Measurements from ENCODE around the gene MAGEB4. TPM values are rescaled to one million over a fixed set of nuclear protein-coding genes. Genes with fewer than 3 reads are reported as not detected.
A peak's percentile ranks its signal among the peaks of the same experiment; 100 is the strongest.
"Not testable (repeated sequence)": the region's sequence is repeated elsewhere in the genome, so short reads cannot be mapped to it uniquely, and the experiment has no call there.

Gene MAGEB4
- not detected in 2 replicates for total RNA-seq (2014; rRNA removed; shearing (Covaris generic))

DNA sequence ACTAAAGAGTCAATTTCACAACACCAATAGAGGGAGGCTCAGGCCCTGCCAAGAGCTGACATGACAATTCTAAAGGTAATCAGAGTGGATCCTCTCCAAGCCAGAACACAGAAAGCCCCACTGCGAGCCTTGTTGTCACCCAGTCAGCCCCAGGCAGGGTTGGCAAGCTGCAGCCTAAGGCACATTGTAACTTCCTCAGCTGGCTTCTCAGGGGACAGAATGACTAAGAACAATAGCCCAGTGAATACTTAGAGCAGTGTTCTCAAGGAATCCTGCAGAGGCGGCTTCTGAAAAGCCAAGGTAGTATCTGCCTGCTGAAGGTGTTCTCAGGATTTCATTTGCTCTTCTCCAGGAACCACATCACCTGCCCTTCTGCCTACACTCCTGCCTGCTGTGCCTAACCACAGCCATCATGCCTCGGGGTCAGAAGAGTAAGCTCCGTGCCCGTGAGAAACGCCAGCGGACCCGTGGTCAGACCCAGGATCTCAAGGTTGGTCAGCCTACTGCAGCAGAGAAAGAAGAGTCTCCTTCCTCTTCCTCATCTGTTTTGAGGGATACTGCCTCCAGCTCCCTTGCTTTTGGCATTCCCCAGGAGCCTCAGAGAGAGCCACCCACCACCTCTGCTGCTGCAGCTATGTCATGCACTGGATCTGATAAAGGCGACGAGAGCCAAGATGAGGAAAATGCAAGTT is at the start of gene MAGEB4:
Gene MAGEB4 (plus strand): TSS at position 277 of the 692 bp plus-strand sequence. CDS start 136 bp downstream, at position 413.
- no peak for DNase-seq (ENCODE audit: low read depth)

GRCh38 chrX:30193910-30194309 is 47.9 kb upstream of the MAGEB4 start:
- DNase-seq (ENCODE audit: low read depth): not testable (repeated sequence)

GRCh38 chrX:30196322-30196721 is 45.5 kb upstream of the MAGEB4 start:
- DNase-seq (ENCODE audit: low read depth): peak; percentile 33

- DNase-seq (ENCODE audit: low read depth): no peak
Measured at GRCh38 chrX:30212172-30212571, 29.6 kb upstream of the MAGEB4 start.

GRCh38 chrX:30215357-30215843 is 26.4 kb upstream of the MAGEB4 start, which contains the start of gene MAGEB2:
Gene MAGEB2, plus strand, starts transcription at chrX:30215563. Its CDS starts 3,018 bp downstream, at chrX:30218581.
- DNase-seq (ENCODE audit: low read depth): peak; percentile 44

- DNase-seq (ENCODE audit: low read depth): no peak
Measured at GRCh38 chrX:30217465-30217864, 24.3 kb upstream of the MAGEB4 start.

DNA sequence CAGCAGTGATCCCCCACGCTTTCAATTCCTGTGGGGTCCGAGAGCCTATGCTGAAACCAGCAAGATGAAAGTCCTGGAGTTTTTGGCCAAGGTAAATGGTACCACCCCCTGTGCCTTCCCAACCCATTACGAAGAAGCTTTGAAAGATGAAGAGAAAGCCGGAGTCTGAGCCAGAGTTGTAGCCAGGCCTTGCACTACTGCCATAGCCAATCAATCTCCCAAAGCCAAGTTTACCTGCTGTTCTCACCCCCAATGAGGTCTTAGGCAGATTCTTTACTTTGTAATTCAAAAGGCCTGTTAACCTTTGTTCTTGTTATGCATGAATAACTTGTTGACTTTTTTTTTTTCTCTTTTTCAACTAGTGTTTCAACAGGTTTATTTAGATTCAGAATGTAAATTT is 22.4 kb upstream of the MAGEB4 start:
- DNase-seq (ENCODE audit: low read depth): no peak

GRCh38 chrX:30220661-30221060 is 21.1 kb upstream of the MAGEB4 start:
- DNase-seq (ENCODE audit: low read depth): no peak

DNA sequence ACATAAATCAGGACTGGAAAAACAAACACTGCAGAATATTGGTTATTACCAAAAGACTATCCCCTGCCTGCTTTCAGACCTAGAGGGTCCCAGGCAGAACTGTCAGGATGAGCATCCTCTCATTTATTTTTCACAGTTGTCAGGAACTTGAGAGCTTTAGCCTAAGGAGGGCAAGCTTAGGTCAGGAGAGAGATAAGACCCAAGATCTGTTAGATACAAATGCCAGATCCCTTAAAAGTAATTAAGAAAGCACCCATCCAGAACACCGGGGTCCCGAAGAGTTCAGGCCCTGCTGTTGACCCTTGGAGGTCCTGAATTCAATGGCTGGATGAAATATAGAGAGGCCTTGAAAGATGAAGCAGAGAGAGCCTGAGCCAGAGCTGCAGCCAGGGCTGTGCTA is 17.3 kb upstream of the MAGEB4 start:
- no peak for DNase-seq (ENCODE audit: low read depth)

GRCh38 chrX:30228526-30228925 is 13.3 kb upstream of the MAGEB4 start:
- DNase-seq (ENCODE audit: low read depth): no peak

GRCh38 chrX:30230395-30230794 is 11.4 kb upstream of the MAGEB4 start, which contains the start of gene MAGEB3:
Gene MAGEB3, plus strand, starts transcription at chrX:30230657. Its CDS starts 5,268 bp downstream, at chrX:30235925.
- DNase-seq (ENCODE audit: low read depth): no peak

DNA sequence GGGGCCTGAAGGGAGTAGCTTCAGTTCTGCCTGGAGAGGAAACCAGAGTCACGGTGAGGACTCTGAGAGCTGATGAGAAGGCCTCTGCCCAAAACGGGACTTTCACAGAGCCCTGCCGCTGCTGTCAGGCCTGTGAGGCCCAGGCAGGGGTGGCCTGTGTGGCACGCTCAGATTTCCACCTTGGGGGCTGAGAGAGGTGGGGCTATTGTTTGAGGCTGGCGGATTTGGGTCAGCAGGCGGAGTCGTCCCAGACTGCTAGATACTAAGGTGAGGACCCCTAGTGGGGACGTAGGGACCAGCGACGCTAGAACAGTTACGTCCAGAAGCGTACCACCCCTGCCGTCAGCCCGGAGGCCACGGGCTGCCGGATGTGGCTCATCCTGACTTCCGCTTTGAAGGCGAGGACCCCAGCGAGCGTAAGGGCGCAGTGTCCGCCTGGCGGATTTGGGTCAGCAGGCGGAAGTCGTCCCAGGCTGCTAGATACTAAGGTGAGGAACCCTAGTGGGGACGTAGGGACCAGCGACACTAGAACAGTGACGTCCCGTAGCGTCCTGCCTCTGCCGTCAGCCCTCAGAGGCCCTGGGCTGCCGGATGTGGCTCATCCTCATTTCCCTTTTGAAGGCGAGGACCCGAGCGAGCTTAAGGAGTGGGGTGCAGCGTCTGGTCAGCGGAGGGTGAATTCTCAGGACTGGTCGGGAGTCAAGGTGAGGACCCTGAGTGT is 5.1 kb downstream of the MAGEB4 start, which contains the start of gene MAGEB1:
Gene MAGEB1 (plus strand): TSS at position 378 of the 721 bp plus-strand sequence. CDS start 3,348 bp downstream, outside the sequence.
- peak; percentile 62 for DNase-seq (ENCODE audit: low read depth)

- DNase-seq (ENCODE audit: low read depth): no peak
Measured at GRCh38 chrX:30248854-30249253, 7.1 kb downstream of the MAGEB4 start.

GRCh38 chrX:30253257-30253656 is 11.5 kb downstream of the MAGEB4 start:
- DNase-seq (ENCODE audit: low read depth): no peak

DNA sequence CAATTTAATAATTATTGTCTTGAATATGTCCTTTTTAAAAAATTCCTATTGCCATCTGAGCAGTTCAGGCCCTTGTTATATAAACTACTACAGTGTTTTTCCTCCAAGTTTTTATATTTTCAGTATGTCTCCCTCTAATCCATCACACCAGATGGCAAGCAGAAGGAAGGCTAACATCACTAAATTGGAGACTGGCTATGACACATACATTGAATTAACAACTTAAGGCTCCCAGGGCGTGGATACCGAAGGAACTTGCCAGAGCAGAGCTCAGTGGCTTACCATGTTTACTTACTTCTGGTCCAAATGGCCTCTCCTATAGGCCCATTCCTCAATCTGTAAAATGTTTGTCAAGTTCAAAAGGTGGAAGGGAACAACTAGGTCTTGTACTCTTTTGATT is 18.1 kb downstream of the MAGEB4 start:
- no peak for DNase-seq (ENCODE audit: low read depth)

- no peak for DNase-seq (ENCODE audit: low read depth)
Measured at GRCh38 chrX:30261012-30261411, 19.2 kb downstream of the MAGEB4 start.

DNA sequence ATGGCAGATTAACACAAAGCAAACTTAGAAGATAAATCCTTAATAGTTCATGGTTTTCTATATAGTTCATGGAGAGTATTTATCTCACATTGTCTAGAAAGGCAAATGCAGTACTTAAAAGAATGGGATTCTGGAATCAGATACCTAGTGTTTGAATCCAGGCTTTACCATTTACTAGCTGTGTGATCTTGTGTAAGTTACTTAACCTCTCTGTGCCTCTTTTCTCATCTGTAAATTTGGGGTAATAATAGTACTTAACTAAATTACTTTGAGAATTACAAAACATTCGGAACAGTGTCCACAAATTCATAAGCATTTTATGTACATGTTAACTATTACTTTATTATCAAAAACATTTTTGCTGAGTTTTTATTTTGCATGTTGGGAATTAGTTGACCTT is 21.0 kb downstream of the MAGEB4 start:
- no peak for DNase-seq (ENCODE audit: low read depth)

- DNase-seq (ENCODE audit: low read depth): no peak
Measured at GRCh38 chrX:30270639-30271038, 28.8 kb downstream of the MAGEB4 start.

DNA sequence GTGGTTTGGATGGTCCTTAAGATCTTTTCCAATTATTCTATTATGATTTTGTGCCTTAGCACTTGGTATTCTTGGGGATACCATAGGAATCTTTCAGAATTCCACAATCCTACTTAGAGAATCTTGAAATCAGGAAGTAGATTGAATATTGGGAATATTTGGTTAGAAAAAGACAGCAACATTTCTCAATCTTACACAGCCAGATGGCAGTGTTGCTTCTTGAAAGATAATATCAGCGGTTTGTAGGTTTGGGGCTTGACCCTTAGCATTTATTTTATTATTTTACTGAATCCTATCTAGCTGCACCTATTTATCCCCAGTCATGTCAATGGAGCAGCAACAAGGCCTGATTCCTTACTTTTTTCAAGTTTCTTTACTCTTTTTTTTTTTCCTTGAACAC is 33.7 kb downstream of the MAGEB4 start:
- peak; percentile 34 for DNase-seq (ENCODE audit: low read depth)

GRCh38 chrX:30278365-30278764 is 36.6 kb downstream of the MAGEB4 start:
- DNase-seq (ENCODE audit: low read depth): peak; percentile 71

GRCh38 chrX:30280428-30280827 is 38.6 kb downstream of the MAGEB4 start:
- DNase-seq (ENCODE audit: low read depth): no peak

DNA sequence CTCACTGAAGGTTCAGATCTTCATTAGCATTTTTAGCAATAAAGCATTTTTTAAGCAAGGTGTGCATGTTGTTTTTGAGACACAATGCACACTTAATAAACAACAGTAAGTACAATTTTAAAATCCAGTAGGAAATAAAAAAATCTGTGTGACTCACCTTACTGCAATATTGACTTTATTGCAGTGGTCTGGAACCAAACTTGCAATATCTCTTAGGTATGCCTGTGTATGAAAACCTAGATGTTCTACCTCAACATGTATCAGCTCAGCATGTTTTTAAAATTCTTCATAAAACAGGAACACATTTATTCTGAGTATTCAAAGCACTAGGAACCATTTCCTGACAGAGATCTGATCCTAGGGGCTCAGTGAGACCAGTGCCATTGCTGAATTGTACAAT is 40.7 kb downstream of the MAGEB4 start:
- DNase-seq (ENCODE audit: low read depth): no peak
